ENCODE data around the gene ARL15. TPM values are rescaled to one million over a fixed set of nuclear protein-coding genes. Genes with fewer than 3 reads are reported as not detected.
A peak's percentile ranks its signal among the peaks of the same experiment; 100 is the strongest.

ARL15 gene
- total RNA-seq, 1 experiment from 2014 or later: 0.64 TPM

DNA sequence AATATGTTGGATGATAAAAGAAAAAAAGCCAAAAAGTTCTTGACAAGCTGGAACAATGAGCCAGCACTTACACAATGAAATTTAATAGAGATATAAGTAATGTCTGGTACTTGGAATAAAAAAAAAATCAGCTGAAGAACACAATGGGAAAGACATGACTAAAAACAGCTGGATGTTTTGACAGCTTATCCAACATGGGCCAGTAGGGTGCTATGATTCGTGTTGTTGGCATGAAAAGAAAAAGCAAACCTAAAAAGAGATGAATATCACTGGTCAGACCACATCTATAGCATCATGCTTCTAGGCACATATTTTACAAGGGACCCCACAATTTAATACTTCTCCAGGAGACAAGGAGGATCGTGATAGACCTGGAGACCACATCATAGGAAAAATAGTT lies 175.3 kb downstream of the ARL15 start:
- in situ Hi-C loops (cut with HindIII; ENCODE audit: low sequenced_read_pairs): no loop called here
- no peak for DNase-seq (ENCODE audit: low spot score)

DNA sequence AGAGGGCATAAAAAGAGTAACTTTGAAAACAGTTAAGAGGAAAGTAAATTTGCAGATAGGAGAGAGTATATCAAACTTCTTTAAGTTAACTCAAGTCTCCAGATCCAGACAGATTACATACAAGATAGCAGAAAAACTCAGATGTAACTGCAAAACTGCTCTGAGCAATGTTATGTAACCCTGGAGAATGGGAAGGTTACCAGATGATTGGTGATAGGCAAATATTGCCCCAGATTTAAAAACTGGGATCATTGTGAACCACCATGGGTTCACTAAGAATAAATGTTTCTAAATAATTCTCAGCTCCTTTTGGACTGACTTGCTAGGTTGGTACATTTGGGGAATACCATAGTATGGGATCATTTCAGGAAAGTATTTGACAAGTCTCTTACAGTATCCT lies 176.5 kb downstream of the ARL15 start:
- no peak for DNase-seq (ENCODE audit: low spot score)
- in situ Hi-C loops (cut with HindIII; ENCODE audit: low sequenced_read_pairs): no loop called here

DNA sequence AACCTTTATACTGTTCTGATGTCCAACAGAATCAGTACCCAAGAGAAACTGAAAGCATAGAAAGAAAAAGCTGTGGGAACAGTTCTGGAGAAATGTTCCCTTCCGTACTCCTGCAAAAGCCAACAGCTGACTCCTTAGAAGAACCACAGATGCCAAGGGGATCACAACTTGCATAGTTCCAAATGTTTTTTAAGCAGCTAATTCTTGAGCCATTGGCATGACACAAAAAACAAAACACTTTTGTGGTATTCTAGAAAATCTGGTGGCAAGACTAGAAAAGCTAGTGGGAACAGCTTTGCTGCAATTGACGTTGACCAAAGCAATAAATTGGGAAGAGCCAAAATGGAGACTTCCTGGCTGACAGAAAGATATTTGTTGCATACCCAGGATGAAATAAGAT lies 189.9 kb downstream of the ARL15 start:
- in situ Hi-C loops (cut with HindIII; ENCODE audit: low sequenced_read_pairs): no loop called here
- no peak for DNase-seq (ENCODE audit: low spot score)

DNA sequence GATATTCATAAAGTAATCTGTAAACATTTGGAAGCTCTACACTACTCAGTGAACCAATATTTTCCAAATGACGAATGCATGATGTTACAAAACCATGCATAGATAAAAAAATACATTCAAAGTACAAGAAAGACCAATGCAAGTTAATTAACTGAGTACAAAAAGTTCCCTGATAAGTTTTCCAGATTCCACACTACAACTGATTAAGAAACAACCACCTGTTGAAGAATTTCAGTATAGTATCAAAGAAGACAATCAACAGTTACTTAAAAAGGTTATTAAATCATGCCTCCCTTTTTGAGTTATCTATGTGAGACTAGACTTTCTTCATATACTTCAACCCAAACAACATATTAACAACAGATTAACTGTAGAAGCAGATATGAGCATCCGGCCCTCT lies 192.4 kb downstream of the ARL15 start:
- no peak for DNase-seq (ENCODE audit: low spot score)
- in situ Hi-C loops (cut with HindIII; ENCODE audit: low sequenced_read_pairs): no loop called here

DNA sequence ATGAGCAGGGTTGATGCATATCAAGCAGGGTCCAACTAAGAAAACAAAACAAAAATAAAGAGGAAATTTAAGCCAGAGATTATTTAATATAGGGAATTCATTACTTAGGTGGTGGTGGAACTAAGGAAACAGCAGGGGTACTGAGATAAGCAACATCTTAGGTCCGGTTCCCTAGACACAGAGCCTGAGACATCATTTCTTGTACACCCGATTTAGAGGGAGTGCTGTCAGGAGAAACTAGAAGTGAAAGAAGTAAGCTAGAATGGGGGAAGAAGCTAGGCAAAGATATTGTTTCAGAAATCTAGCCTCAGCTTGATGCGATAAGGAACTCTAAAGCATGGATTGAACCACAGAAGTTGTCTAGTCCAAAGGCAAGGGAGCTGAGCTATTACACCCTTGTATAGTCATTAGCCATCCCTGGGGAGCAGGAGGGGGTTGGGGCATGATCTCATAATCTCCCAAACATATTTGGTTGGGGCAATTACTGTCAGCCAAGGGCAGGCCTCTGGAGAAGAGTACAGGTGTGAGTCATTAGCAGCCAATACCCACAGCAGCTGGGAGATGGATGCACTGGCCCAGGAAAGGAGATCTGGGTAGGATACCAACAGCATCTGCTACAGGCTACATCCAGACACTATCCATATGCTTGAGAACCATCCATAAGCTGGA lies 194.5 kb downstream of the ARL15 start:
- DNase-seq (ENCODE audit: low spot score): no peak
- in situ Hi-C loops (cut with HindIII; ENCODE audit: low sequenced_read_pairs): no loop called here

DNA sequence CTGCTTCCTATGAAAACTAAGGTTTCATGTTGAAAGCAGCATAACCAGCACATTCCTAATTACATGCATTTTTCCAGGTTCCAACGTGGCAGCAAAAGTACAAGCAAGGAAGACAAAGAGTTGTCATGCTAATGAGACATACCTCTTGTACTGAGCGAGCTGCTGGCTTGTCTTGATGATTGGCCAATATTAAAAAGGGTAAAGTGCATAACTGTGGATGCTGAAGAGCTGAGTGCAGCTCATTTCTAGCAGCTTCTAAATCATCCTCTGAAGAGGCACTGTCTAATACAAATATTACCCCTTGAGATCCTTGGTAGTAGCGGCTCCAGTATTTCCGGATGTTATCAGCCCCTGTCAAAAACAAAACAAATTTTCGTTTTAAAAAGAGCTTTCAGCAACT lies 197.3 kb downstream of the ARL15 start:
- in situ Hi-C loops (cut with HindIII; ENCODE audit: low sequenced_read_pairs): no loop called here

DNA sequence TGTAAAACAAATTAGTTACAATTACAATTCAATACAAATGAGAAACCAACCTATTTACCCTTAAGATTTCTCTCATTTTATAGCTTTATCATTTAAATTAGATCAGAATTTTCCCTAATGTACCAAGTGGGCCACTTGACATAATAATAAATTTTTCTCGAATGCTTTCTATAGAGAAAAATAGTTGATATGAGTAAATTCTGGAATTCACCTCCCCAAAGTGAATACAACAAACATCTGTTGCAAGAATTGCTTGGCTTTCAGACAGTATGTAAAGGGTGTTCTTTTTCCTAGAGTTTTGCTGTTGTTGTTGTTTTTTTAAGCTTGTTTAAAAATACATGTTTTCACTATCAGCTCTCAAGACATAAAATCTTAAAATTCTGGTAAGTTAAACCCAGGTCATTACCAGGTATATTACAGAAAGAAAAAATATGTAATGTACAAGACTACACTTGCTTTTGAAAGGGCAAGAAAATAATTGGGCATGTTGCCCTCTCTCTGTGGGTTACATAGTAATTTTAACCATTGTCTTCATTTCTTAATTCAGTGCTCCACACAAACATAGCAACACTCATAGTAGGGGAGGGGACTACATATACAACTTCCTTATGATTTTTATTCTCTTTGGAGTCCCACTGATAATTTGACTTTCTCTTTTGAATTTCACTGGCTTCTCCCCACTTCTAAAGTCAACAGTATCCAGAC lies 200.6 kb downstream of the ARL15 start:
- in situ Hi-C loops (cut with HindIII; ENCODE audit: low sequenced_read_pairs): no loop called here
- DNase-seq (ENCODE audit: low spot score): no peak

More for the DNA sequence above, 197.3 kb downstream of the ARL15 start:
- DNase-seq (ENCODE audit: low spot score): no peak

DNA sequence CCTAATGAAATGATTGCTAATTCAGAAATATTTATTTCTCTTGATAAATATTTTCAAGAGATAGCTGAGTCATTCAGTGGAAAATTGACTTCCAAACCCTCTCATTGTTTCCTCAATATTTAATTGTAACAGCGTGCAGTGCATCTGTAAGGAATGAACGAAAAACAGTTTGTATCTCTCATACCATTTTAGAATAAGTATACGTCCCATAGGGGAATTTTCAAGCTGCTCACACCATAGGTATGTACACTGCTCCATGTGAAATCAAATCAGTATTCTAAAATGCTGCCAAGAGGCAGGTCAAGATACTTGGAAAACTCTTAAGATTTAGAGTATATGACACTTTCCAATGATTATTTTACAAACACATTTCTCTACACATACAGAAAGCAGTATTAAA lies 202.2 kb downstream of the ARL15 start:
- in situ Hi-C loops (cut with HindIII; ENCODE audit: low sequenced_read_pairs): no loop called here
- no peak for DNase-seq (ENCODE audit: low spot score)

DNA sequence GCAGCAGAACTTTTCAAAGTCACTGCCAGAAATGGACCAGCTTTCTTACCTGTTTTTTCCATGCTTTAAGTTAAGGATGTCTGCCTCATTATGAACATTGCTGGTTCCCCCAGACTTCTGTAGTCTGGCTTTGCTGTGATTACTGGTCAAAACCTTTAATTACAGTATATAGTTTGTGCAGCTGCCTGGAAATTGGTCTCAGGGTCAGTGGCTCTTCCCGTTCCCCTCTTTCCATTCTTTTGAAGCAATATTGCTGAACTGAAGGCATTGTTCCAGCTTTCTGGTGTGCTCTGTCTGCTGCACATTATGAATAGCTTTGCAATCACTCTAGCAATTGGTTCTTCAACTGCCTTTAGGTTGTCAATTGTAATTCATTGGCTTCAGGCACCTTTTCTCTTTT lies 206.5 kb downstream of the ARL15 start:
- in situ Hi-C loops (cut with HindIII; ENCODE audit: low sequenced_read_pairs): no loop called here
- no peak for DNase-seq (ENCODE audit: low spot score)

DNA sequence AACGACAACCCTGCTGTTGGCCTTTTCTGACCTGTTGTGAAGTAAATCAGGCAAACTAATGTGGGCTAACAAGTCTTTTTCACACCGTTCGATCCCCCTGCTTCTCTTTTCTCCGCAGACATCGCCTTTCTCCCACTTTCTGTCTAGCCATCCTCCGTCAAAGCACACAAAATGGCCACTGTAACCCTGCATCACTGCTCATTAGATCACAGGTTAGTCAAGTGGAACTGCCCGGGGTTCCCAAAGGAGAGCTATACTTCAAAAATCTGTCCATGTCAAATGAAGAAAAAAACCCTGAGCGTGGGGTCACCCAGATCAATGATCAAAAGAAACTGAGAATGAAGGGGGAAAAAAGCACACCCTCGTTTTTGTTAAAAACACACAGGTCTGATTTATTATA lies 212.1 kb downstream of the ARL15 start:
- in situ Hi-C loops (cut with HindIII; ENCODE audit: low sequenced_read_pairs): no loop called here
- DNase-seq (ENCODE audit: low spot score): no peak

DNA sequence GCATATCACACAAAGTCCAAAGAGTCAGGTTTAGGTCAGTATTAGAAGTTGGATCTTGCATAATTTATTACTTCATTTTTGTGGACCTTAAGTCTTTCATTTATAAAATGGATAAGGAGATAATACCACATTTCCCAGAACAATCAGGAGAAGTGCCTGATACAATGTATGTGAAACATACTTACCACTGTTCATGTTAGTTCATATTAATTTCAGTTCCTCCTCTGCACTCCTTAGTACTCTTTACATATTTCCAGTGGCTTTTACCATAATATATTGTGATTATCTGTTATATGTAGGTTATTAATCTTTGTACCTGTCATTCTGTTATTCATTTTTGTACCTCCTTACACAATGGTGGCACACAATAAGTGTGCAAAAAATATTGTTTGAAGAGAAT lies 214.4 kb downstream of the ARL15 start:
- in situ Hi-C loops (cut with HindIII; ENCODE audit: low sequenced_read_pairs): no loop called here

DNA sequence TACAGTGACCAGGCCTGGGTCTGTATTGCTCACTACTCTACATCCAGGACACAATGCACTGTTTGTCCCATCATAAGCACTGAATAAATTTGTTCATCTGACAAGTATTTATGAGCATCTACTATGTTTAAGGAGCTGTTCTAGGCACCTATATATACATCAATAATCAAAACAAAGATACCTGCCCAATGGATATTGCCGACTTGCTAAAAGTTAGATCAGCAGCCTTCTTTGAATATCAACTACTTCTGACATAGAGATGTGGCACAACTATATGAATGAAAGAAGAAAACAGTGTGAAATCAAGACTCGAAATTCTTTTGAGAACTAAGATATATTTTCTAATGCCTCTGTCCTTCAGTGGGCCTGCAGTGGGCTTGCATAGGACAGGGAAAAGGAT lies 215.7 kb downstream of the ARL15 start:
- no peak for DNase-seq (ENCODE audit: low spot score)
- in situ Hi-C loops (cut with HindIII; ENCODE audit: low sequenced_read_pairs): no loop called here

More for the DNA sequence above, 214.4 kb downstream of the ARL15 start:
- DNase-seq (ENCODE audit: low spot score): no peak

DNA sequence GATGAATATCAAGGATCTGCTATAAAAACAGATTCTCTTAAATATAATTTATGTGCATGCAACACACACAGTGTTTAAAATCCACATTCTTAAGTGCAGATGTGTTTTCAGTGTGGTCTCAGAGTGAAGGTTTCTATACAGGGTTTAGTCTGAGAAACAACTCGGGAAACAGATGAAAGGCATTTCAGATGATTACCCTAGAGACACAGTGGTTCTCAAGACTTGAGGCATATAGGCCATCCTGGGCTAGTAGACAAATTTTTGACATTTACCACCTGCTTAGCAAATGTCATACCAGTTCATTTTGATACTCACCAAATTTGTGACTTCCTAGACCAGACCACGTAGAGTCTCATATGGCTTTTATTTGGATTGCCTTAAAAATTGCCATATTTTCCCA lies 216.5 kb downstream of the ARL15 start:
- peak; percentile 2 for DNase-seq (ENCODE audit: low spot score)
- in situ Hi-C loops (cut with HindIII; ENCODE audit: low sequenced_read_pairs): no loop called here

DNA sequence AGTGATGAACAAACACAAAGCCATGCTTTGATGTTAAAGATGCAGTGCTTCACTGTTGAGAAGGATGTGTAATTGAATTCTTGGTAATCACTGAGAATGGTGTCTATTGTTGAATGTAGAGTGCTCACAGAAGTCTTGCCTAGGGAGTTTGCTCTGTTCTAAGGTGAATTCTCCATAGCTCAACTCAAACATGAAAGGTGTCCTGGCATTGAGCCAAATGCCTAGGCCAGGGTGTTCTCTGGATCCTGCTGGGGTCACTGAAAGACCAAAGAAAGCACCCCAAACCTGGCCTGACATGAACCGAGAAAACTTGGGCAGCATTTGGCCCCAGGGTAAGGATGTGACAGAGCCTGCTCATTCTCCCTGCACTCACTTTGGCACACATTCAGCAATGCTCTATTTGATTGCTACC lies 217.3 kb downstream of the ARL15 start:
- in situ Hi-C loops (cut with HindIII; ENCODE audit: low sequenced_read_pairs): no loop called here
- DNase-seq (ENCODE audit: low spot score): peak; percentile 46

DNA sequence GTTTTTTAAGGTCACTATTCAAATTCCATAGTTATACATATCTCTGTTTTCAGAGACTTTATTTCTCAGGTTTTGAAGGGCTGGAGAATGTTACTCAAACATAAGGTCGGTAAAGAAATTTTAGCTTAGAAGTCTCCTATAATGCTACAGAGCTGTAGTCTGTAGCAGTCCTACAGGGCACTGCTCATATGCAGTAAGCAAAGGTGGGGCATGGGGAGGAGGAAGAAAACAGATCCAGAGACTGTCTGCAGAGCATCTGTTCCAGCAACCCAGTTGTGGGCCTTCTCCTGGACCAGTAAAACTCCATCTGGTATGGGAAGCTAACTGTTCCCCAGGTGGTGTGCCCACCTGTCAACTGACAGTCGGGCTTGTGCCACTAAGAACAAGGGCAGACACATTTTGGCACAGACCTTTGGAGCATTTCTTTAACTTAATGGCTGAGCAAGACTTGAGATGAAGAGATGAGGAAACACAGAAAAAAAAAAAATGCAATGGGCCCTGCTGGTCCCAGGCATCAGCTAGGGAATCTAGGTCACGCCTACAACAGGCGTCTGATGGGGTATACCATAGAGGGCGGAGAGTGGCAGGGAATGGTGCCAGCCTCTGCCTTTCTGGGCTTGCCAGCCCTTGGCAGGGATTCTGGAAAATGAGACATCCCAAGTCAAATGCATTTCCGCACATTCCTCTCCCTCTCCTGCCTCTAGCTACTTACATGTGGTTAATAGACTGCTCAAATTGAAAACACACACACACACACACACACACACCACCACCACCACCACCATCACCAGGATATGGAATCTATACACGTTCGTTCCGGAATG lies 218.9 kb downstream of the ARL15 start:
- in situ Hi-C loops (cut with HindIII; ENCODE audit: low sequenced_read_pairs): no loop called here
- peak; percentile 94 for DNase-seq (ENCODE audit: low spot score)

DNA sequence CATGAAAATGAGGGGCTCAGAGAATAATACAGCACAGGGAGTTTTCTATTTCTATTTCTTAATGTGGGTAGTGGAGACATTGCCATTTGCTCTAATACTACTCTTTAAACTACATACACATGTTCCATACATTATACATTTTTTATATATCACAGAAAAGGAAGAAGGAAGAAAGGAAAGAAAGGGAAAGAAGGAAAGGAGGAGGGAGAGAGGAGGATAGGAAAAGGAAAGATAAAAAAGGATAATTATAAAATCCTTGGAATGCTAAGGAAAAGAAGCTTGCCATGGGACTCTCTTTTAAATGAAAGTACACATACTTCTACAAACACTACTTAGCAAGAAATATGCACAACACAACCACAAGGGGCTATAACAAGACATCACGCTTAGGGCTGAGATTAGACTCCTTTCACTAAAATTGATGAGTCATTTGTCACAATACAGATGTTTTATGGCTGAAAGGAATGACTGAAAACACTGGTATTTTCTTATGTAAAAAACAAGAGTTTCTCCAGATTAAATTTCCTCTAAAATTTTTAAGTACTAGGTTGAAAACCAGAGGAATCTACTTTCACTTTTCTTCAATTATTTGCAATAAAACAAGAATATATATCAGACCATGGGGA lies 219.8 kb downstream of the ARL15 start:
- in situ Hi-C loops (cut with HindIII; ENCODE audit: low sequenced_read_pairs): no loop called here
- DNase-seq (ENCODE audit: low spot score): no peak

DNA sequence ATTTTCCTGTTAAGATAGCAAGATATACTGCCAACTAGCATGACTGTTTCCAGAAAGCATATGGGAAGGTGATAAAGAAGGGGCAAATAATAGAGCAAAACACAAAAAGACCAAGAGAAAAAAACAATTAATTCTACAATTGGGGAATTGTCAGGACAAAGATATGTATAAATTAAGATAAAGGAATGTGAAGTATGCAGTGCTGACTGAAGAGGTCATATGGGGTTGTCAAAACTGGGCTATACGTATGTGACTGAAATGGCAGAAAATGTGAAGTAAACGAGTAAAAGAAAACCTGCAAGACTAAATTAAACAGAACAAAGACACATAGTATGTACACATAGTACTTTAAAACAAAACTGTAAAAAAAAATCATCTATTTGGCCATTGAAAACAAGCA lies 222.3 kb downstream of the ARL15 start:
- no peak for DNase-seq (ENCODE audit: low spot score)
- in situ Hi-C loops (cut with HindIII; ENCODE audit: low sequenced_read_pairs): no loop called here

DNA sequence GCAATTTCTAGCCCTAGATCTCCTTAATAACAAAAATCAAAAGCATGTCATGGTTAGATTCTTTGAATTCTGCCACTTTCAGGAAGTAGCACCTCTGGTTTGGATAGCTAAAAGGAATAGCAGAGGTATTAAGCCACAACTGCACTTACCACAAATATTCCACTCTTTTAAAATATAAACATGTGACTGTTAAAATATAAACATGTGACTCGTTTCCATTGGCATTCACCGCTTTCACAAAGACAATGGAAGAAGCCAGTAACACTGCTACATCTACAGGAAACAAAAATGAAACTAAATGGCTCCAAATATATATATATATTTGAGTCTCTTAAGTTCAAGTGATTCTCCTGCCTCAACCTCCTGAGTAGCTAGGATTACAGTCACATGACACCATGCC lies 222.9 kb downstream of the ARL15 start:
- in situ Hi-C loops (cut with HindIII; ENCODE audit: low sequenced_read_pairs): no loop called here

DNA sequence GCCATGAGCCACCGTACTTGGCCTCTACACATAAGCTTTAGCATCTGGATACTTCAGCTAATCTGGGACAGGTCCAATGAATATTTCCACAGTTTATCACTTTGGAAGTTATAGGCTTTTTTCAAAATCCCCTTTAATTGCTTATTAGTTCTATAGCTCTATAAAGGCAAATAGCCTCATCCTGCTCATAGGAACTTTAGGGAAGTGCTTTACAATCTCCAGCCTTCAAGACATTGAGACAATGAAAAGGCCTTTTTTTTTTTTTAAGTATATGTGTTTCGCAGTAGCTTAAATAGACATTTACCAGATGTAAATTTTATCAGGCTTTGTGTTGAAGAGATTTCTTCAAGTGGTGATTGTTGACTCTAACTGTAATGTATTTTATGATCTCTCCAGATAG lies 224.2 kb downstream of the ARL15 start:
- no peak for DNase-seq (ENCODE audit: low spot score)

More for the DNA sequence above, 222.9 kb downstream of the ARL15 start:
- DNase-seq (ENCODE audit: low spot score): no peak

DNA sequence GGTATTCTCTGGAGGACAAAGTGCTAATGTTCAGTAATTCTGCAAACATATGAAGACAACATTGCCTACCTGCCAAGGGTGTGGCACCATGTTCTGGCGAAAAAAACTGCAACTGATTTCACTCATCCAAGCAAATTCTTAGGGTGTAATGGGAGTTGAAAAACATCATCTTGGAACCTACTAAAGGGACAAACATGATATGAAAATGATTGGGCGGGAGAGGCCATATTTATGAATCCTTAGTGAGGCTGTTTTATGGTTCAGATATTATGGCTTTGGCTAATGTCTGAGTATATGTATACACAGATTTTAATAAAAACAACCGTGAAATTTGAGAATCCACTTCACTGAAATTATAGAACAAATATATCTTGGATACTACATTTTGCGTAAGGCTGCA lies 225.7 kb downstream of the ARL15 start:
- in situ Hi-C loops (cut with HindIII; ENCODE audit: low sequenced_read_pairs): no loop called here
- DNase-seq (ENCODE audit: low spot score): no peak

More for the DNA sequence above, 224.2 kb downstream of the ARL15 start:
- in situ Hi-C loops (cut with HindIII; ENCODE audit: low sequenced_read_pairs): no loop called here

Data from G401 (cell line).